ENCODE data around the gene KMT2B. TPM values are rescaled to one million over a fixed set of nuclear protein-coding genes. Genes with fewer than 3 reads are reported as not detected.

Gene KMT2B
- total and polyA plus RNA-seq, 5 donors: 13.8 to 19.1 (median 16.8) TPM

DNA sequence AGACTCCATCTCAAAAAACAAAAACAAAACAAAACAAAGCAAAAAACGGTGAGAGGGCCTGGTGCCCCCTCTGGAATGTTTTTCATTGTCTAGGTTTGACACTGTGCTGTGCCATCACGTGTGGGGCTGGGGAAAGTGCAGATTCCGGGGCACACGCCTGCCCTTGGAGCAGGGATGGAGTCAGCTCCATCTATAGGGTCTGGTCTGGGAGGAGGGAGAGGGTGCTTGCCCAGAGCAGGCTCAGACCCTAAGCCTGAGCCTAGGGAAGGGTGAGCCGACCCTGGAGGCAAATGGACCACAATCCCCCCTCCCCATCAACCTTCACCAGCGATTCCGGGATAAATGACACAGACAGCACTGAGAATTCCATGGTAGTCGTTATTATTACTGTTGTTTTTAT lies 24.4 kb upstream of the KMT2B start:
- ATAC-seq (peak; percentile 12 to 36), DNase-seq (no peak)
- Histone ChIP-seq H3K4me1 (ENCODE audit: control insufficient read depth, insufficient read depth, low read length) (no peaks in the 10 kb centered on the region), H3K9me3 (ENCODE audit: control insufficient read depth, low read length) (no peaks in the 10 kb centered on the region), H3K27me3 (ENCODE audit: control insufficient read depth, insufficient read depth) (no peaks in the 10 kb centered on the region), H3K27ac (ENCODE audit: low read length) (no peak overlapping the region), H3K4me3 (ENCODE audit: low read length) (no peak overlapping the region)
- 12% methylated on average over 8 of the region's 8 CpGs for WGBS
- intact Hi-C loops (cut with DNase I): loop anchor here in 3 of 4 donors (5.0 to 10.0 kb wide), 2 partner anchors 129 to 241 kb away; partner anchors contain the start of gene LRFN3 (in 2 of the 3)

DNA sequence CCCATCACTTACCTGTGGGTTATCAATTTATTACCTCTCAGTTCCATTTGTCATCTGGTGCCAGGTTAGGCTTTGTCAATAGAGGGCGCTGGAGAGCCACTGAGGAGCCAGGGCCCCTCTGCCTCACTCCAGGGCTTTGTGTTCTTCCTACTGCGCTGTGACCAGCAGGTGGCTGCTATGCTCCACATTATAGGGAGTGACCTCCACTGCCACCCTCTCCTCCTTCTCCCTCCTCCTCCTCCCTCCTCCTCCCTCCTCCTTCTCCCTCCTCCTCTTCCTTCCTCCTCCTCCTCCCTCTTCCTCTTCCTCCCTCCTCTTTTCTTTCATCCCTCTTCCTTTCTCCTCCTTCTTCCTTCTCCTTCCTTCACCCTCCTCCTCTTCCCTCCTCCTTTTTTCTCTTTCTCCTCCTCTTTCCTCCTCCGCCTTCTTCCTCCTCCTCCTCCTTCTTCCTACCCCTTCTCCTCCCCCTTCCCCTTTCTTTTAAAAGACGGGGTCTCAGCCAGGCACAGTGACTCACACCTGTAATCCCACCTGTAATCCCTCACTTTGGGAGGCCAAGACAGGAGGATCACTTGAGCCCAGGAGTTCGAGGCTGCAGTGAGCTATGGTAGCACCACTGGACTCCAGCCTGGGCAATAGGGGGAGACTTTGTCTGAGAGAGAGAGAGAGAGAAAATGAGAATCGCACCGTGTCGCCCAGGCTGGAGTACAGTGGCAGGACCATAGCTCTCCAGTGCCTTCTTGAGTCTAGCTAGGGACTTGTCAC lies 23.8 kb upstream of the KMT2B start:
- DNase-seq (peak; percentile 88 to 94 (median 91)), ATAC-seq (peak; percentile 99)
- H3K4me1 ChIP-seq (ENCODE audit: control insufficient read depth, insufficient read depth, low read length): no peaks in the 10 kb centered on the region
- H3K27ac ChIP-seq (ENCODE audit: low read length): no peak overlapping the region
- intact Hi-C loops (cut with DNase I): loop anchor here (1.0 to 10.0 kb wide), 4 partner anchors 22 to 241 kb away; partner anchors contain the start of gene LRFN3 (in 2 of the 4)
- WGBS: 33% methylated on average over 8 of the region's 8 CpGs
- H3K27me3 ChIP-seq (ENCODE audit: control insufficient read depth, insufficient read depth): no peaks in the 10 kb centered on the region
- no peaks in the 10 kb centered on the region for H3K9me3 ChIP-seq (ENCODE audit: control insufficient read depth, low read length)
- H3K4me3 ChIP-seq (ENCODE audit: low read length): no peak overlapping the region

DNA sequence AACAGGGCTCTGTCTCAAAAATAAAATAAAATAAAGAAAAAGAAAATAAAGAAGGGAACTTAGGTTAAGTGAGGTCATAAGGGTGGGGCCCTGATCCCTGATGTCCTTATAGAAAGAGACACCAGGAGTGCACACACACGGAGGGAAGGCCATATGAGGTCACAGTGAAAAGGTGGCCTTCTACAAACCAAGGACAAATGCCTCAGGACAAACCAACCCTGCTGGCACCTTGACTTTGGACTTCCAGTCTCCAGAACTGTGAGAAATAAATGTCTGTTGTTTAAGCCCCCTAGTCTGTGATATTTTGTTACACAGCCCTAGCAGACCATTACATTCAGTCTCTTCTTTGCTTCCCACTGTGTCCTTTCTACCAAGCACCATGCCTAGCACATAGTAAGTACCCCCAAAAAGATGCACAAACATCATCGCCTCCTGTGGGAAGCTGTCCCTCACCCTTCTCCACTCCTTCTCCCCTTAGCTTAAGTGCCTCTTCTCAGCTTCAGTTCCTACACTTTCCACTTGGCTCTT lies 21.8 kb upstream of the KMT2B start:
- WGBS: 76% methylated on average over 2 of the region's 2 CpGs
- H3K9me3 ChIP-seq (ENCODE audit: control insufficient read depth, low read length): no peaks in the 10 kb centered on the region
- H3K27me3 ChIP-seq (ENCODE audit: control insufficient read depth, insufficient read depth): no peaks in the 10 kb centered on the region
- H3K27ac ChIP-seq (ENCODE audit: low read length): no peak overlapping the region
- H3K4me3 ChIP-seq (ENCODE audit: low read length): no peak overlapping the region
- intact Hi-C loops (cut with DNase I): loop anchor here in 3 of 4 donors (2.0 to 10.0 kb wide), 2 partner anchors 21 to 239 kb away; partner anchors contain the start of gene LRFN3 (in 2 of the 3)
- ATAC-seq: no peak
- no peak for DNase-seq
- H3K4me1 ChIP-seq (ENCODE audit: control insufficient read depth, insufficient read depth, low read length): no peaks in the 10 kb centered on the region

DNA sequence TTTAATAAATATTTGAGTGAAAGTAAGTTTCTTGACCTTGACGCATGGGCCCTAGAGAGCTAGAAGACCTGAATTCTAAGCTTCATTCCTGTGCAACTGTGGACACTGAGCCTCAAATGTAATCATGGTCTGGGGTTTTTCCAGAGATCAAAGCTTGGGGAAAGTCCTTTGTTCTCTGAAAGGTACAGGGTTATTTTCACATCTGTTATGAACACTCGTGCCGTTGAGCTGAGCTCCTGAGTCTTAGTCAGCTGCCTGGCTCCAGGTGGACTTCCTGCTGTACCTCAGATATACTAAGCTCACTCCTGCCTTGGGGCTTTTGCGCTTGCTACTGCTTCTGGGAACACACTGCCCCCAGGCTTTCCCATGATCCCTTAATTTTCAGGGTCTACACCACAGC lies 21.0 kb upstream of the KMT2B start:
- WGBS: 83% methylated on average over 4 of the region's 4 CpGs
- Histone ChIP-seq H3K4me3 (ENCODE audit: low read length) (no peak overlapping the region), H3K27ac (ENCODE audit: low read length) (no peak overlapping the region), H3K4me1 (ENCODE audit: control insufficient read depth, insufficient read depth, low read length) (no peaks in the 10 kb centered on the region), H3K27me3 (ENCODE audit: control insufficient read depth, insufficient read depth) (no peaks in the 10 kb centered on the region), H3K9me3 (ENCODE audit: control insufficient read depth, low read length) (no peaks in the 10 kb centered on the region)
- DNase-seq: no peak
- no peak for ATAC-seq
- intact Hi-C loops (cut with DNase I): loop anchor here in 2 of 4 donors (10.0 kb wide), 1 partner anchor 238 kb away; the partner anchor contains the start of gene LRFN3 (in 2 of the 2)

DNA sequence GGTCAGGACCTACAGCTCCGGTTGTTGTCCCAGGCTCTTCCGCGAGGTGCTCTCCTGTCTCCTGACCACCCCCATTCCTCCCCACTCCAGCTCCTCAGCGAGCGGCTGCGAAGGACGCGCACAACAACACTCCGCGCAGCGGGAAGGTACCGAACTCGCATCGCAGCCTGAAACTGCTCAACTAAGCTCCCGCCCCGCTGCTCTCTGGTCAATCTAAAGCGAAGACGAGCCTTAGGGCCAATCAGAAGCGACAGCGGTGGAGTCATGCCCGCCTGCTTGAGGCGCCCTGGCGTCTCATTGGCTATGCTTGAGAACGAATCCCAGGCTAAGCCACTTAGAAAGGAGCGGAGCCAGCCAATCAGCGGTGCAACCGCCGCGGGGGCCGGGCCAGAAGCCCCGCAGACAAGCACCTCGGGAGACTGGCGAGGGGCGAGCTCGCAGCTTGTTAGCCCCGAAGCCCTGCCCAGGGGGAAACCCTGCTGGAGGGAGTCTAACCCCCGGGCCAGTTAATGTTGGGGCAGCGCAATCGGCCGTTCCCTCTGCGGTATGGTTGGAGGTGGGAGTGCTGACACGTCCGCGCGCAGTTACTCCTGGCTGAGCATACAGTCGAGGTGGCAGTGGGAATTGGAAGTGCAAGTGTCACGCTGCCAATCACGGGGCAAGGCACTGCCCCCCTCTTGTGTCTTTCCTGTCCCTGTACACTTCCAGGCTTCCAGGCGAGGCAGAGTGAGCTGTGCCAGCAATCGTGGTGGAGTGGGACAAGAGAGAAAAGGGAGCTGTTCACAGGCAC lies 15.4 kb upstream of the KMT2B start:
- DNase-seq: peak; percentile 97 to 98 (median 97)
- Histone ChIP-seq H3K9me3 (ENCODE audit: control insufficient read depth, low read length) (no peaks in the 10 kb centered on the region), H3K27me3 (ENCODE audit: control insufficient read depth, insufficient read depth) (no peaks in the 10 kb centered on the region), H3K4me1 (ENCODE audit: control insufficient read depth, insufficient read depth, low read length) (no peaks in the 10 kb centered on the region), H3K4me3 (ENCODE audit: low read length) (peak overlapping the region; percentile 53), H3K27ac (ENCODE audit: low read length) (peak overlapping the region; percentile 59)
- peak; percentile 100 for ATAC-seq
- WGBS: under 1% methylated on average over 50 of the region's 50 CpGs
- intact Hi-C loops (cut with DNase I): no loop called here

DNA sequence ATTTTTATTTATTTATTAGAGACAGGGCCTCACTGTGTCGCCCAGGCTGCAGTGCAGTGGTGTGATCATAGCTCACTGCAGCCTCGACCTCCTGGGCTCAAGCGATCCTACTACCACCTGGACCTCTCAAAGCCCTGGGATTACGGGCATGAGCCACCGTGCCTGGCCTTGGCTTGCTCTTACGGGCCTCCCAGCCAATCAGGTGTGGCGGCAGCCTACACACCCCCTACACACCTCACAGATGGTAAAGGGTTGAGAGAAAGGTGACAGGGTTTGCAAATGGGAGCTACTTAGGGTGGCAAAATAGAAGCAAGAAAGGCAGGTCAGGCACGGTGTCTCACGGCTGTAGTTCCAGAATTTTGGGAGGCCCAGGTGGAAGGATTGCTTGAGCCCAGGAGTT lies 14.5 kb upstream of the KMT2B start:
- no peak overlapping the region for H3K27ac ChIP-seq (ENCODE audit: low read length)
- H3K4me3 ChIP-seq (ENCODE audit: low read length): no peak overlapping the region
- ATAC-seq: no peak

DNA sequence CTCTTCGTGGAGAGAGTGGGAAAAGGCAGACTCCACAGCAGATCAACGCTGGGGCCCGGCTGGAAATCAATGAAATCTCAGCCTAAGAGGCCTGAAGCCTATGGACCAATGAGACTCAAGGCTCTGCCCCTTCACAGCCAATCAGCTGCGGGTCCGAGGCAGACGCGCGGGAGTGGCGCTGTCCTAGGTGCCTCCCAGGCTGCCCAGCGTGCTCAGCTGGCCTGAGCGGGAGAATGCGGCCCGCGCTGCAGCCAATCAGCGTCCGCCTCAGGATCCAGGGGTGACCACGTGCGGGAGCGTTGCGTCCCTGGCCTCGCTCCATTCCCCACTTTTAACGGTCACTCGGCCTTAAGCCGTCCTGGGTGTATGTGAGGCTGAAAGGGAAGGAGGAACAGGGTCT lies 13.6 kb upstream of the KMT2B start, which contains the start of gene ZBTB32:
ZBTB32 (plus strand) TSS at position 341 of the 400 bp plus-strand sequence. CDS start 10,069 bp downstream, outside the sequence.
- Histone ChIP-seq H3K9me3 (ENCODE audit: control insufficient read depth, low read length) (no peaks in the 10 kb centered on the region), H3K4me1 (ENCODE audit: control insufficient read depth, insufficient read depth, low read length) (no peaks in the 10 kb centered on the region), H3K27ac (ENCODE audit: low read length) (no peak within 1 kb of the TSS), H3K4me3 (ENCODE audit: low read length) (no peak within 1 kb of the TSS), H3K27me3 (ENCODE audit: control insufficient read depth, insufficient read depth) (no peaks in the 10 kb centered on the region)
- peak in 2 of 3 donors; percentile 38 to 61 for DNase-seq
- ATAC-seq: peak; percentile 9 to 24
- intact Hi-C loops (cut with DNase I): no loop called here
- 22% methylated on average over 24 of the region's 24 CpGs for WGBS

More for the DNA sequence above, 14.5 kb upstream of the KMT2B start:
- Histone ChIP-seq H3K9me3 (ENCODE audit: control insufficient read depth, low read length) (no peaks in the 10 kb centered on the region), H3K4me1 (ENCODE audit: control insufficient read depth, insufficient read depth, low read length) (no peaks in the 10 kb centered on the region), H3K27me3 (ENCODE audit: control insufficient read depth, insufficient read depth) (no peaks in the 10 kb centered on the region)
- WGBS: 53% methylated on average over 9 of the region's 9 CpGs
- intact Hi-C loops (cut with DNase I): no loop called here
- DNase-seq: no peak

DNA sequence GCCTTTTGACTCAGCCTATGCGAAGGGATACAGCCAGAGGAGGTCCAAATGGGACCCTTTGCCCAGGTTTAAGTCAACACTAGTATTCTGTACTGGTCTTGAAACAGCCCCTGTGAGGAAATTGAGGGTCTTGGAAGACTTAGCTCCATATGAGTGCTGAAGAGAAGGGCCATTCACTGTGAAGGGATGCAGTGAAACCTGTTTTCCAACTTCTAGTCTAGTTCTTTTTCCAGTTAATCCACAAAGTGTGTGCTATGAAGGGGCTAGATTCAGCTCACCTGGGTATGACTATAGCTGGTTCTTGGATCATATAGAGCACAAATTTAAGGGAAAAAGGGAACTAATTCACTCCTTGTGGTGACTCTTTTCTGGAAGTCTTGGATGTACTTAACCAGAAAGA lies 9.4 kb upstream of the KMT2B start:
- intact Hi-C loops (cut with DNase I): no loop called here
- WGBS: 88% methylated on average over 1 of the region's 1 CpG
- DNase-seq: no peak
- H3K4me3 ChIP-seq (ENCODE audit: low read length): no peak overlapping the region
- H3K4me1 ChIP-seq (ENCODE audit: control insufficient read depth, insufficient read depth, low read length): no peaks in the 10 kb centered on the region
- H3K27me3 ChIP-seq (ENCODE audit: control insufficient read depth, insufficient read depth): no peaks in the 10 kb centered on the region
- H3K9me3 ChIP-seq (ENCODE audit: control insufficient read depth, low read length): no peaks in the 10 kb centered on the region
- H3K27ac ChIP-seq (ENCODE audit: low read length): no peak overlapping the region
- no peak for ATAC-seq

DNA sequence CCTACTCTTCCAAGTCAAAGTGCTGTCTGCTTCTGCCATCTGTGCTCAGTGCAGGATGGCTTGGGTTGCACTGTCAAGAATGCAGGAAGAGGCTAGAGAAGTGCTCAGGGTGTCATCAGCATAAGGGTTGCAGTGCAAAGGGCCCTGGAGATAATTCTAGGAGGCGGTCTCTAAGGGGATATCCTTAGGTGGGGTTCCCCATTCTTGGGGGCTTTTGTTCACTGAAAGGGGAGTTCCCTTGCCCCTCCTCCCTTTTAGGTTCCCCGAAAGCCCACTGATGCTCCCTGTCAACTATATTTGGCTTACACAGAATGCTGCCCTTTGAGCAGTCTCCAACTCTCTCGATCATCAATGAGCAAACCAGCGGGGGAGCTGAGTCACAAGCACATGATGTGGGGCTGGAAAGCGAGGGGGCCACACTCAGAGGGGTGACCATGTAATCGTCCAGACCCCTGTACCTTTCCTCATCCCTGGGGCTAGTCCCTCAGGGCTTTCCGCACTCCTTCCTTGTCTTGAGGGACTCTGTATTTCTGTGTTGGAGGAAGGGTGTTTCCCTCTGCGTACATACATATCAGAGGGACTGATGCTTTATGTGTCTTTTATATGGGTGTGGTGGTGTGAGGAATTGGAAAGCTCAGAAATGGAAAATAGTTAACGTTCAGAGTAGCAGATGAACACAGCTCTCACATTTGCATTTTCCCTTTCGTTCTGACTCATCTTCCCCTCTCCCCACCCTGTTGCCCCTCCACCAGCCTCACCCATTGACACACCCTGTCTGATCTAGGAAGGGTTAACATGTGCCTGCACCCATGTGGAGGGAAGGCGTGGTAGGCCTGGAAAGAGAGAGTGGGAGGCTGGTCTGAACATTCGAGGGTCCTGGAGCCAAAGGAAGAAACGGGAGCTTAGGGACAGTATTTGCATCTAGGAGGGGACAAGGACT lies 6.7 kb upstream of the KMT2B start:
- H3K27ac ChIP-seq (ENCODE audit: low read length): no peak overlapping the region
- peaks cover 3% of the 10 kb centered on the region for H3K4me1 ChIP-seq (ENCODE audit: control insufficient read depth, insufficient read depth, low read length)
- intact Hi-C loops (cut with DNase I): no loop called here
- H3K4me3 ChIP-seq (ENCODE audit: low read length): no peak overlapping the region
- H3K9me3 ChIP-seq (ENCODE audit: control insufficient read depth, low read length): no peaks in the 10 kb centered on the region
- no peaks in the 10 kb centered on the region for H3K27me3 ChIP-seq (ENCODE audit: control insufficient read depth, insufficient read depth)
- 61% methylated on average over 13 of the region's 13 CpGs for WGBS
- ATAC-seq: no peak
- DNase-seq: no peak
